IMR-90 (cell line): ENCODE measurements around the gene C16orf74. TPM values are rescaled to one million over a fixed set of nuclear protein-coding genes. Genes with fewer than 3 reads are reported as not detected.

Experiments used
- ATAC-seq: fragments of 200-7000 bp; cut with Tn5 transposase; 2 replicates; pipeline ENCODE4 v1.9.1; 2020; ENCODE audit warnings: low read depth, mild to moderate bottlenecking, moderate library complexity
- BruUV-seq: library from RNA; stranded (reverse); fragments of 400-500 nt; replicated peaks from 2 replicates; lab custom pipeline; 2021; lab: Mats Ljungman, UMichigan
- CTCF ChIA-PET: fragments of 300-600 bp; formaldehyde crosslinking; extraction: SDS; loops from one replicate; lab custom pipeline; 2021; ENCODE audit warnings: antibody characterized with exemption; lab: Yijun Ruan, JAX
- POLR2A ChIA-PET: fragments of 300-600 bp; sonication (Branson Sonifier 250); formaldehyde crosslinking; loops from one replicate; lab custom pipeline; 2022; ENCODE audit warnings: antibody characterized with exemption; ENCODE audit not compliant: unreplicated experiment; lab: Charles Lee
- DNase-seq: peaks from one replicate; pipeline ENCODE4 v3.0.0; 2013
- H2AFZ ChIP-seq: replicated peaks from 2 replicates; pipeline ENCODE3; 2013; ENCODE audit warnings: low read length, mild to moderate bottlenecking; ENCODE audit not compliant: poor library complexity
- H2AK5ac ChIP-seq: 2 replicates; pipeline ENCODE4 v1.6.1; 2013; ENCODE audit warnings: low read depth, low read length, inconsistent platforms
- H2AK9ac ChIP-seq: replicated peaks from 2 replicates; pipeline ENCODE3; 2013; ENCODE audit warnings: mild to moderate bottlenecking, low read depth, low read length, moderate library complexity; ENCODE audit not compliant: poor library complexity
- H2BK120ac ChIP-seq: 2 replicates; pipeline ENCODE4 v1.6.1; 2013; ENCODE audit warnings: low read depth, low read length, inconsistent platforms
- H2BK15ac ChIP-seq: 3 replicates; pipeline ENCODE4 v1.6.1; 2013; ENCODE audit warnings: low read depth, low read length, inconsistent platforms
- H2BK20ac ChIP-seq: 2 replicates; pipeline ENCODE4 v1.6.1; 2013; ENCODE audit warnings: low read depth, mild to moderate bottlenecking, inconsistent platforms, low read length, moderate library complexity
- H2BK5ac ChIP-seq: 2 replicates; pipeline ENCODE4 v1.6.1; 2013; ENCODE audit warnings: mild to moderate bottlenecking, low read depth, low read length, inconsistent platforms; ENCODE audit not compliant: poor library complexity, severe bottlenecking
- H3K14ac ChIP-seq: replicated peaks from 2 replicates; pipeline ENCODE4 v1.6.1; 2013; ENCODE audit warnings: low read depth, low read length, inconsistent platforms
- H3K18ac ChIP-seq: 2 replicates; pipeline ENCODE4 v1.6.1; 2013; ENCODE audit warnings: low read depth, low read length, control low read depth
- H3K23ac ChIP-seq: 2 replicates; pipeline ENCODE4 v1.6.1; 2013; ENCODE audit warnings: low read depth, low read length, inconsistent platforms
- H3K27ac ChIP-seq: 2 replicates; pipeline ENCODE4 v1.5.1; 2013; ENCODE audit warnings: mild to moderate bottlenecking, control low read depth, low read length; ENCODE audit not compliant: insufficient read depth
- H3K27me3 ChIP-seq: 2 replicates; pipeline ENCODE4 v1.6.1; 2013; ENCODE audit warnings: low read length; ENCODE audit not compliant: control insufficient read depth, insufficient read depth
- H3K36me3 ChIP-seq: 2 replicates; pipeline ENCODE4 v1.6.1; 2013; ENCODE audit warnings: low read length, mixed read lengths; ENCODE audit not compliant: control insufficient read depth, insufficient read depth
- H3K4ac ChIP-seq: 2 replicates; pipeline ENCODE4 v1.6.1; 2013; ENCODE audit warnings: low read depth, low read length, inconsistent platforms
- H3K4me1 ChIP-seq: 2 replicates; pipeline ENCODE4 v1.6.1; 2013; ENCODE audit warnings: low read length, mixed read lengths; ENCODE audit not compliant: control insufficient read depth, insufficient read depth
- H3K4me2 ChIP-seq: 2 replicates; pipeline ENCODE4 v1.6.1; 2013; ENCODE audit warnings: low read depth, mild to moderate bottlenecking, control low read depth, low read length, moderate library complexity
- H3K4me3 ChIP-seq: 2 replicates; pipeline ENCODE4 v1.5.1; 2013; ENCODE audit warnings: low read depth, mild to moderate bottlenecking, control low read depth, low read length, moderate library complexity; ENCODE audit not compliant: insufficient read depth
- H3K56ac ChIP-seq: 2 replicates; pipeline ENCODE4 v1.6.1; 2013; ENCODE audit warnings: low read length, inconsistent platforms; ENCODE audit not compliant: insufficient read depth; ENCODE audit errors: extremely low read depth
- H3K79me1 ChIP-seq, 2 experiments: 2 replicates each; pipeline ENCODE4 v1.6.1; 2013; ENCODE audit warnings: low read length in 2 of 2, inconsistent platforms in 1 of 2, low read depth in 1 of 2
- H3K9ac ChIP-seq: 2 replicates; pipeline ENCODE4 v1.6.1; 2013; ENCODE audit warnings: low read depth, low read length, control low read depth
- H3K9me1 ChIP-seq: 2 replicates; pipeline ENCODE4 v1.6.1; 2013; ENCODE audit warnings: low read length, inconsistent platforms; ENCODE audit not compliant: insufficient read depth
- H3K9me3 ChIP-seq: 2 replicates; pipeline ENCODE4 v1.6.1; 2013; ENCODE audit warnings: low read length; ENCODE audit not compliant: control insufficient read depth, insufficient read depth
- H4K20me1 ChIP-seq: 2 replicates; pipeline ENCODE4 v1.6.1; 2013; ENCODE audit warnings: low read length, inconsistent platforms; ENCODE audit not compliant: insufficient read depth
- H4K5ac ChIP-seq: 2 replicates; pipeline ENCODE4 v1.6.1; 2013; ENCODE audit warnings: mild to moderate bottlenecking, low read depth, low read length, control low read depth
- H4K8ac ChIP-seq, 2 experiments: 2 replicates each; pipeline ENCODE4 v1.6.1; 2013; ENCODE audit warnings: low read depth in 2 of 2, low read length in 2 of 2, control low read depth in 1 of 2, inconsistent platforms in 1 of 2
- H4K91ac ChIP-seq: 2 replicates; pipeline ENCODE4 v1.6.1; 2013; ENCODE audit warnings: low read depth, low read length, inconsistent platforms; ENCODE audit not compliant: insufficient read depth
- BHLHE40 ChIP-seq: fragments of 150-350 bp; IDR thresholded peaks from 2 replicates; pipeline ENCODE4 v1.6.1; 2016; ENCODE audit warnings: mild to moderate bottlenecking, low read depth, low read length
- CEBPB ChIP-seq: IDR thresholded peaks from 2 replicates; pipeline ENCODE4 v1.6.1; 2012; ENCODE audit warnings: low read depth, low read length, improper control_type of control experiment
- CTCF ChIP-seq: conservative IDR thresholded peaks from 2 replicates; pipeline ENCODE4 v1.5.1; 2012; ENCODE audit warnings: mild to moderate bottlenecking, low read depth, low read length, improper control_type of control experiment
- ELK1 ChIP-seq: fragments of 150-350 bp; IDR thresholded peaks from 2 replicates; pipeline ENCODE4 v1.6.1; 2016; ENCODE audit warnings: low read depth, mild to moderate bottlenecking, low read length, moderate library complexity, borderline replicate concordance
- FOS ChIP-seq: fragments of 150-350 bp; IDR thresholded peaks from 2 replicates; pipeline ENCODE4 v1.6.1; 2016; ENCODE audit warnings: low read depth, low read length
- MAFK ChIP-seq: IDR thresholded peaks from 2 replicates; pipeline ENCODE4 v1.6.1; 2012; ENCODE audit warnings: low read depth, low read length, improper control_type of control experiment
- MAZ ChIP-seq: IDR thresholded peaks from 2 replicates; pipeline ENCODE4 v1.6.1; 2012; ENCODE audit warnings: low read depth, mild to moderate bottlenecking, low read length, improper control_type of control experiment, moderate library complexity, borderline replicate concordance
- MXI1 ChIP-seq: IDR thresholded peaks from 2 replicates; pipeline ENCODE4 v1.6.1; 2012; ENCODE audit warnings: low read depth, mild to moderate bottlenecking, low read length, moderate library complexity, borderline replicate concordance
- NFE2L2 ChIP-seq: fragments of 150-350 bp; IDR thresholded peaks from 2 replicates; pipeline ENCODE4 v1.6.1; 2016; ENCODE audit warnings: low read depth, mild to moderate bottlenecking, low read length
- POLR2A ChIP-seq: IDR thresholded peaks from 2 replicates; pipeline ENCODE4 v1.6.1; 2012; ENCODE audit warnings: mild to moderate bottlenecking, low read depth, low read length
- RAD21 ChIP-seq: IDR thresholded peaks from 2 replicates; pipeline ENCODE4 v1.6.1; 2012; ENCODE audit warnings: low read length, improper control_type of control experiment
- RCOR1 ChIP-seq: IDR thresholded peaks from 2 replicates; pipeline ENCODE4 v1.6.1; 2012; ENCODE audit warnings: mild to moderate bottlenecking, low read length, improper control_type of control experiment; ENCODE audit not compliant: insufficient replicate concordance
- RFX5 ChIP-seq: IDR thresholded peaks from 2 replicates; pipeline ENCODE4 v1.8.0; 2012; ENCODE audit warnings: low read depth, mild to moderate bottlenecking, low read length, moderate library complexity
- SMC3 ChIP-seq: fragments of 150-350 bp; IDR thresholded peaks from 2 replicates; pipeline ENCODE4 v1.6.1; 2016; ENCODE audit warnings: low read depth, mild to moderate bottlenecking, antibody characterized with exemption, low read length, moderate library complexity
- USF2 ChIP-seq: fragments of 150-350 bp; IDR thresholded peaks from 2 replicates; pipeline ENCODE4 v1.6.1; 2017; ENCODE audit warnings: mild to moderate bottlenecking, antibody characterized with exemption, low read length, low read depth
- WGBS, 2 experiments: methylation state at CpG; one replicate each; pipeline versions ENCODE4 v1.1.5 to v1.1.7; 2013; ENCODE audit warnings: missing lambda C conversion rate in 2 of 2; ENCODE audit not compliant: insufficient read length in 1 of 2; ENCODE audit errors: extremely low coverage in 2 of 2; 5-methylcytosine and 5-hydroxymethylcytosine counted together
- dilution Hi-C: fragments of 300-500 bp; cut with HindIII; formaldehyde crosslinking; loops from one replicate; pipeline ENCODE4 v1.14.3; 2018; ENCODE audit warnings: low sequenced_read_pairs; ENCODE audit not compliant: unreplicated experiment
- in situ Hi-C: fragments of 300-500 bp; cut with MboI; formaldehyde crosslinking; loops from 3 replicates; pipeline ENCODE4 v1.14.3; 2019; ENCODE audit warnings: low sequenced_read_pairs, inconsistent platforms, mixed read lengths
- intact Hi-C: fragments of 100-400 bp; cut with micrococcal nuclease; formaldehyde crosslinking; loops from 2 replicates; pipeline ENCODE4 v1.10.0; 2022
- polyA plus RNA-seq, 3 experiments: library from polyadenylated mRNA; depleted of rRNA; stranded (reverse); fragments of >200 nt; gene quantifications; 2 replicates each; pipeline ENCODE4 v1.2.3, GENCODE V29; 2012; ENCODE audit warnings: low replicate concordance in 1 of 3
- total RNA-seq: library from RNA; depleted of rRNA; stranded (reverse); fragments of >200 nt; gene quantifications from 2 replicates; pipeline ENCODE4 v1.2.3, GENCODE V29; 2012

C16orf74 gene
- total and polyA plus RNA-seq, 2 of the 4 experiments (the other 2 are of a cell fraction), result 4.5 to 12.2 TPM

GRCh38 chr16:85660843-85661739 lies 89.8 kb downstream of the C16orf74 start:
- Histone ChIP-seq H2AK9ac (no peak overlapping the region), H4K20me1 (peaks cover 9% of the 10 kb centered on the region), H3K4me2 (no peak overlapping the region), H3K27me3 (no peaks in the 10 kb centered on the region), H4K5ac (no peak overlapping the region), H2BK15ac (no peak overlapping the region), H3K9ac (no peak overlapping the region), H2BK20ac (no peak overlapping the region), H4K8ac (no peak overlapping the region), H2AFZ (no peak overlapping the region), H2BK5ac (no peak overlapping the region), H3K27ac (no peak overlapping the region), H3K4me1 (no peaks in the 10 kb centered on the region; the same call in 1 of the 2 replicates), H4K91ac (no peak overlapping the region), H2BK120ac (no peak overlapping the region), H3K56ac (no peak overlapping the region), H3K9me1 (peaks cover 3% of the 10 kb centered on the region; the same call in 1 of the 2 replicates), H3K9me3 (no peaks in the 10 kb centered on the region), H3K23ac (no peak overlapping the region), H3K4me3 (no peak overlapping the region), H3K18ac (no peak overlapping the region), H2AK5ac (no peak overlapping the region), H3K4ac (no peak overlapping the region), H3K14ac (no peak overlapping the region), H3K36me3 (peaks cover 83% of the 10 kb centered on the region), H3K79me1 (peaks cover 2 to 12% of the 10 kb centered on the region in 2 experiments; a peak in 2 of 4 replicates)
- no peak for ATAC-seq
- dilution Hi-C loops (no loop called here), in situ Hi-C loops (no loop called here), intact Hi-C loops (no loop called here)
- no TSS peak for BruUV-seq
- DNase-seq, result no peak
- ChIA-PET CTCF (no interaction called here), POLR2A (no interaction called here)
- WGBS, 2 experiments, result 94% methylated on average over 24 of the region's 42 CpGs; no CpG with 5 or more reads in 1 of the 2 experiments
- TF ChIP-seq FOS (no peak), MAZ (no peak), RFX5 (no peak), SMC3 (no peak), ELK1 (no peak), POLR2A (no peak), BHLHE40 (no peak), CTCF (no peak), USF2 (no peak), NFE2L2 (no peak), RCOR1 (no peak), MXI1 (no peak), MAFK (no peak), CEBPB (no peak), RAD21 (no peak)
